GM18519 (cell line): Measurements from ENCODE around the gene RAMACL.
"Not testable (repeated sequence)": the region's sequence is repeated elsewhere in the genome, so short reads cannot be mapped to it uniquely, and the experiment has no call there.

Experiments
- ATAC-seq: cut with Tn5 transposase; IDR thresholded peaks from one replicate; pipeline ENCODE4 v1.9.1; 2021; ENCODE audit warnings: mild to moderate bottlenecking, moderate library complexity; ENCODE audit not compliant: unreplicated experiment, low FRiP score

Gene RAMACL

GRCh38 chr6:166586424-166587156 is at the start of gene RAMACL:
RAMACL (minus strand) TSS chr6:166586678; CDS start chr6:166586477, 201 bp downstream.
- peak; percentile 84 for ATAC-seq

DNA sequence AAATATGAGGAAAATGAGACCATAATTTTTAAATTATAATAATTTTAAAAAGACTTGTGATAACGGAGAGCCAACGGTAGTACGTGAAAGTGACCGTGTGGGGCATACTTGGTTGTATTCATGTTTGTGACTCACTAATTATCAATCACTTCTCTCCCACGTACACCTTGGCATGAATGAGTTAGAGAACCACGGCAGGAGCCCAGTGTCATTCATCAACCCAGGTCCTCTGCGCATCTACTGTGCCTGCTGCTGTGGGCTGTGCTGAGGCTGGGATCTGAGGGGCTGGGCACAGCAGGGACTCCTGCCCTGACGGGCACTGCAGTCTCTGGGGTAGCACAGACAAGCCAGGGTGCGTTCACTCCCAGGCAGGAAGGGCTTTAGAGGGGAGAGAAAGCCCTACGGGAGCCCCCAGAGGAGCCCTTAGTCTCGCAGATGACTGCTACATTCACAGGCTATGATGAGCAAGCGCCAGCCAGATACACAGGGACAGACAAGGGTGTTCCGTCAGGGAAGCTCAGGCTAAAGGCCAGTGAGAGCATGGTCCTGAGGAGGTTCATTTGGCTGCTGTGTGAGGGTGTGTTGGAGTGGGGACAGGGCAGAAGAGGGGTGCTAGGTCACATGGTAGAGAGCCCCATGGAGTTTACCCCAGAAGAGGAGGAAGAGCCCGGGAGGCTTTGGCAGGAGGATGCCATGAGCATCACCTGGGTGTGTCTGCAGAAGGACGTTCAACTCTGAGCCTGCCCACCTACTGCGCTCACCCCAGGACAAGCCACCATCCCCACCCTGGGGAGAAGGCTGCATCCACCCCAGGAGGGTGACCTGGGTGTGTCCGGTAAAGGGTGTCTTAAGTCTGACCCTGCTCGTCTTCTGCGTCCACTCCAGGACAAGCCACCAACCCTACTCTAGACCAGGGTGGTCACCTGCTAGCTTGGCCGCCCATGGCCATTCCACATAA is 48.8 kb upstream of the RAMACL start:
- no peak for ATAC-seq

- ATAC-seq, result not testable (repeated sequence)
Measured at GRCh38 chr6:166634581-166634980, 48.1 kb upstream of the RAMACL start.

DNA sequence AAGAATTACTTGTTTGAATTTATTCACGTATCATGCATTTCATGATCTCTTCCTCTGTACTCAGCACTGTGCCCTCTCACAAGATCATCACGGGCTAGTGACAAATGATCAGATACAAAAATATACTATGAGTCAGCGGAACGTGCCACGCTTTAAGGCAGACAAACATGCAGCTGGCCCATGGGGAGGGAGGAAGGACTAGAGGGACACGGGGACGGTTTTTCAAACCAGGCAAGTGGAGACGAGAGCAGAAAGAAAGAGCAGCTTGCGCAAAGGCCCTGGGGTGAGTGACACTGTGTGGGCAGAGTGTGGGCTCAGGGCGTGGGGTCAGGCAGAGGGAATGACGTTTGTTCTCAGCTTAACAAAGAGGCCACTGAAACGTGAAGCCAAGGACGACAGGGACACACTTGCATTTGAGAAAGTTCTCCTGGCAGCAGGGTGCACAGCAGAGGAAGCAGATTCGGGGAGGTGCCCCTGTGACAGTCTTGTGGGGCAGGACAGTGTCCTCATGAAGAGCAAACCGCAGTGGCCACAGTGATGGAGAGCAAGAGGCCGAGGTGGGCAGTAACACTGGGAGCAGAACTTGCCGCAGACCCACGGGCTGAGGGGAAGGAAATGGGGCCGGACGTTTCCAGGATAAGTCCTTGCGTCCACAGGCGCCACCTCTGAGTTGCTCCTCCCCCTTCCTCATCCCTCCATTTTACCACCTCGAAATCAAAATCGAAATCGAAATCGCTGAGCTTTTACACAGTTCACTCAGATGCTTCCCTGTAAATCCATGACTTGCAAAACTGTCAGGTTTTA is 47.5 kb upstream of the RAMACL start:
- ATAC-seq, result no peak

DNA sequence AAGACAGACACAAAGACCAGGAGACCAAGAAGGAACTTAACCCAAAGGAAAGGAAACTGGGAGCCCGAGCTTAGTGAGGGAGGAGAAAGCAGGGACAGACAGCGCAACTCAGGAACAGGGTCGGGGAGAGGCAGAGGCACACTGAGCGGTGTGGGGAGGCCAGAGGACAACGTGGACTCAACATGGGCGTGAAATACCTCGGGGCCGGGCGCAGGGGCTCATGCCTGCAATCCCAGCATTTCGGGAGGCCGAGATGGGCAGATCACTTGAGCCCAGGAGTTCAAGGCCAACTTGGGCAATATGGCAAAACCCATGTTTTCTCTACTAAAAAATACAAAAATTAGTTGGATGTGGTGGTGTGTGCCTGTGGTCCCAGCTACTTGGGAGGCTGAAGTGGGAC is 46.3 kb upstream of the RAMACL start:
- no peak for ATAC-seq

DNA sequence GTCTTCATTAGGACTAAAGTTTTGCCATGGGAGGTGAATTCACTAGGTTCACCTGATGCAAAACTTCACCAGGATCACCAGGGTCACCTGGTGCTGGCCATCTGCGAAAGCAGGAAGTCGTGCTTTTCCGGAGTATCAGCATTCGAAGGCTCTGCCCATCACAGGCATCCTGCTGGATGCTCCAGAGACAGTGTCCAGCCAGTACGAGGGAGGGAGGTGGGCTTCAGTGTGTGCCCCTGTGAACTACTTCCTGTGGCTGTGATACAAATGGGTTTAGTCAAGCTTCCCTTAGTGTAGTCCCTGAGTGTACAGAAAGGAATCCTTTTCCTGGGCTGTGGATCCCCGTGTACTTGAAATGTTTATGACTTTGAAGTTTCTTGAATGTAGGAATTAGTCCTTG is 44.0 kb upstream of the RAMACL start:
- ATAC-seq, result no peak

DNA sequence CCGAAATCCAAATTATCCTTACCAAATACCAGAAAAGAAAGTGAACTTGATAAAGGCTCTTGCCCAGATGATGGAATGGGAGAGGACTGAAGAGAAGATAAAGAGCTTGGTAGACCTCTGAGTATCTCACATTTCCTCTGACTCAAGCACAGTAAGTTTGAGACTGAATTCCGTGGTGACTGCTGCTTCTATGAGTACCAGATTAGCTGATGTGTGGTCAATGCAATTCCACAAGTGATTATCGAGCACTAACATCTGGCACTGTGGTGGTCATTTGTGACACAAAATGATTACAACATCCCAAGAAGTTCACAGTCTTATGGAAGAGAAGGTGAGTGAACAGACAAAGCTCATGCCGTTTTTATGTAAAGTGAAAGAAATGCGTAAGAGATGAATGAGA is 43.1 kb upstream of the RAMACL start:
- no peak for ATAC-seq

- ATAC-seq, result peak; percentile 17
Measured at GRCh38 chr6:166627875-166628801, 41.7 kb upstream of the RAMACL start.

GRCh38 chr6:166627033-166627874 is 40.8 kb upstream of the RAMACL start, which contains the start of gene RPS6KA2:
RPS6KA2 (minus strand) TSS chr6:166627251; CDS start chr6:166627019, 232 bp downstream.
- ATAC-seq, result peak; percentile 83

- ATAC-seq, result no peak
Measured at GRCh38 chr6:166626177-166627032, 39.9 kb upstream of the RAMACL start.

GRCh38 chr6:166625356-166625755 is 38.9 kb upstream of the RAMACL start:
- no peak for ATAC-seq

GRCh38 chr6:166624275-166624674 is 37.8 kb upstream of the RAMACL start:
- no peak for ATAC-seq

DNA sequence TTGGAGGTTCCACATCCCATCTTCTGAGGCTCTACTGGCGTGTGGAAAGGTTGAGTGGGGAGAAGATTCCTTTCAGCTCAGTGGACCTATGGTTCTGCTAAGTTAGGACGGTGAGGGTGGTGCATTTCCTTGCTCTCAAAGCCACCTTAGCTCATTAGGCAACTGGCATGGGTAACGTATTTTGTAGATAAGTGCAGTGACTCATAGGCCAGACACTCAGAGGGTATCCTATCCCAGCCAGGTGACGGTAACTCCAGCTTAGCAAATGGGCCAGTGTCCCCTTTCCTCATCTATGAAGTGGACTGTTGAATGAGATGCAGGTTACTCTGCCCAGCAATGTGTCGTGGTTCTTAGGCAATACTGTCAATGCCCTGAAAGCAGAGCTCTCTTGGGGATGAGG is 36.8 kb upstream of the RAMACL start:
- no peak for ATAC-seq

DNA sequence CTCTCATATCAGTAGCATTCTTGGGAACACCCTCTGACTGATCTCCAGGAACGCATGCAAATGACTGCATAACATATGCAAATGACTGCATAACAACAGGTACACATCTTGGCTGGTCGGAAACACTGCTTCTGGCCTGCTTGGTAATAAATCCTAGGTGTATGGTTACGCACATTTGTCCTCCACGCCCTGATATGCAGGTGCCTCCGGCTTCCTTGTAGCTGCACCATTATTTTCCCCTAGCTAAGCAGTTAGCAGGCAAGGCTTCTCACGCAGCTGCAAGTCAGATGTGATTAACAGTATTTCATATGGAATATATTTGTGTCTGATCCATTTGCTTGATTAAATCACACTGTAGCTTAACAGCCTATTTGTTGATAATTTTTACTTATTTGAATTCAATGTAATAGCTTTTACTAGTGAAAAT is 34.6 kb upstream of the RAMACL start:
- ATAC-seq, result no peak

DNA sequence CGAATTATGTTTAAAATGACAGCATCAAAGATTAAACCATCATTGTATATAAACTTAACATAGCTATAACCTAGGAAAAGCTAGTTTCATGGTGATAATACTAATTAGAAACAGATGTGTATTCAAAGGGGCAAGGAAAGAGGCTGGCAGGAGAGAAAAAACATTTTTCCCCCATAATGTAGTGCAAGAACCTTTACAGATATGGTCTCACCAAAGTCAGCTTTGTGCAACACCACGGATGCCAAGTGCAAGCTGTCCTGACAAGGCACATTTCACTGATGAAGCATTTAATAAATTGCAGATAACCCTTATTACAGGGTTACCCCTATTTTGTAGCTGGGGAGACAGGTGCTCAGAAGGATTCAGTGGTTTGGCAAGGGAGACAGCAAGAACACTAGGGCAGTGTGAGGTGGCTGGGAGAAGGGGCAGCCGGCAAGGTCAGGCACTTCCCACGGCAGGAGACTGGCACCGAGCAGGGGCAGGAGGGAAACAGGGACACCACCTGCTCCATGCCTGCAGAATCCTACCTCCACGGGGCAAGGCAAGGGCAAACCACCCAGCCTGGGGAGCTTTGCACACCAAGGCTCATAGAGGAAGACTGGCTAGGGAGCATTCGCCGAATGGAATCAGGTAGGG is 34.1 kb upstream of the RAMACL start:
- no peak for ATAC-seq

GRCh38 chr6:166619912-166620311 is 33.4 kb upstream of the RAMACL start:
- ATAC-seq, result no peak
